ENCODE data around the gene HAUS7. TPM values are rescaled to one million over a fixed set of nuclear protein-coding genes. Genes with fewer than 3 reads are reported as not detected.

HAUS7 gene
- total and polyA plus RNA-seq, 2 of the 8 experiments (the other 6 are each of a cell fraction or from before 2014, with no cell fraction given) = 45.4 to 54.0 TPM

GRCh38 chrX:153421856-153422255 is 48.5 kb downstream of the HAUS7 start:
- Histone ChIP-seq H3K56ac (replicated peaks; ENCODE audit: insufficient read length, low read depth, low read length) (no peak overlapping the region), H2AK5ac (ENCODE audit: low read depth, low read length) (no peak overlapping the region), H2BK120ac (replicated peaks; ENCODE audit: low read depth, low read length) (no peak overlapping the region), H3K27ac (ENCODE audit: low read depth, low read length) (no peak overlapping the region), H3K4me1 (replicated peaks in 1 of 4; ENCODE audit: control insufficient read depth in 3 of 4, insufficient read depth in 4 of 4, low read length in 3 of 4) (0 out of 7 replicates have a peak, but pooled peaks cover 0 to 4% (median 1%) of the 10 kb centered on the region in 4 experiments), H2BK15ac (ENCODE audit: low read length) (no peak overlapping the region), H3K9me3 (ENCODE audit: insufficient read depth in 2 of 2, low read depth in 1 of 2, low read length in 1 of 2) (no peaks in the 10 kb centered on the region), H4K20me1 (replicated peaks in 1 of 2; ENCODE audit: control insufficient read depth in 1 of 2, insufficient read depth in 2 of 2, low read length in 2 of 2) (no peaks in the 10 kb centered on the region), H3K4ac (replicated peaks; ENCODE audit: insufficient read length, low read depth, low read length) (no peak overlapping the region), H3K79me2 (ENCODE audit: control insufficient read depth in 1 of 2, insufficient read depth in 2 of 2, low read length in 2 of 2) (no peaks in the 10 kb centered on the region), H4K91ac (replicated peaks; ENCODE audit: insufficient read length, low read length) (no peak overlapping the region), H3K4me3 (ENCODE audit: extremely low read depth in 1 of 4, insufficient read depth in 2 of 4, low read depth in 3 of 4, low read length in 4 of 4) (no peak overlapping the region), H3K4me2 (ENCODE audit: insufficient read depth in 1 of 2, low read depth in 2 of 2, low read length in 2 of 2) (no peak overlapping the region), H2BK5ac (ENCODE audit: low read depth, low read length) (no peak overlapping the region), H2AFZ (ENCODE audit: low read length) (no peak overlapping the region), H3K79me1 (ENCODE audit: low read depth, low read length) (no peaks in the 10 kb centered on the region), H4K8ac (ENCODE audit: extremely low read depth, insufficient read depth, low read length) (no peak overlapping the region), H2BK12ac (ENCODE audit: low read depth, low read length) (no peak overlapping the region), H3K23ac (ENCODE audit: insufficient read length) (no peak overlapping the region), H3K14ac (ENCODE audit: insufficient read length) (no peak overlapping the region), H3K36me3 (ENCODE audit: control insufficient read depth in 2 of 4, insufficient read depth in 4 of 4, low read length in 3 of 4) (no peaks in the 10 kb centered on the region), H2BK20ac (ENCODE audit: low read length) (no peak overlapping the region), H3K9ac (replicated peaks in 1 of 4; ENCODE audit: extremely low read depth in 1 of 4, low read depth in 3 of 4, low read length in 3 of 4) (no peak overlapping the region), H4K5ac (ENCODE audit: insufficient read length, low read depth, low read length) (no peak overlapping the region), H3K18ac (ENCODE audit: extremely low read depth, low read length) (no peak overlapping the region; the same call in 1 of the 2 replicates), H3K23me2 (ENCODE audit: low read depth, low read length) (no peaks in the 10 kb centered on the region), H3K27me3 (replicated peaks in 1 of 4; ENCODE audit: control insufficient read depth in 3 of 4, extremely low read depth in 1 of 4, insufficient read depth in 3 of 4, low read length in 3 of 4) (no peaks in the 10 kb centered on the region)
- FAIRE-seq (no peak), DNase-seq (ENCODE audit: low read depth in 1 of 2, low spot score in 2 of 2) (no peak)
- 94% methylated on average over 2 of the region's 18 CpGs; no CpG with 5 or more reads in 1 of the 2 experiments for WGBS, 2 experiments (ENCODE audit: extremely low coverage in 1 of 2, insufficient coverage in 1 of 2, insufficient read length in 1 of 2, insufficient replicate concordance in 2 of 2, low coverage in 1 of 2, low lambda C conversion rate in 2 of 2, missing lambda C conversion rate in 1 of 2)
- CTCF ChIA-PET (ENCODE audit: partially characterized antibody) = no interaction called here
- POLR2A ChIA-PET (ENCODE audit: partially characterized antibody) = no interaction called here
- TF ChIP-seq CEBPB (IDR thresholded peaks at IDR 0.05; ENCODE audit: low read depth, low read length) (no peak), HDAC6 (IDR thresholded peaks at IDR 0.05; ENCODE audit: low read depth, low read length) (no peak), CHD2 (IDR thresholded peaks at IDR 0.05; ENCODE audit: low read length) (no peak), CREB1 (IDR thresholded peaks at IDR 0.05) (no peak), BCL11A (IDR thresholded peaks at IDR 0.05; ENCODE audit: low read depth in 2 of 2, low read length in 2 of 2) (no peak), SIX5 (IDR thresholded peaks at IDR 0.05; ENCODE audit: low read depth, low read length) (no peak), KDM5A (IDR thresholded peaks at IDR 0.05; ENCODE audit: low read length) (no peak), TBP (IDR thresholded peaks at IDR 0.05; ENCODE audit: low read depth, low read length) (no peak), KDM1A (IDR thresholded peaks at IDR 0.05; ENCODE audit: borderline replicate concordance, low read length) (no peak), FOSL1 (IDR thresholded peaks at IDR 0.05; ENCODE audit: insufficient read depth, low read depth, low read length) (no peak), TCF12 (IDR thresholded peaks at IDR 0.05; ENCODE audit: low read depth, low read length) (no peak), SUZ12 (IDR thresholded peaks at IDR 0.05; ENCODE audit: low read length) (no peak), JUN (IDR thresholded peaks at IDR 0.05; ENCODE audit: low read depth, low read length) (no peak), RFX5 (IDR thresholded peaks at IDR 0.05; ENCODE audit: borderline replicate concordance, low read depth, low read length) (no peak)
- TF ChIP-seq, protein P1, sequence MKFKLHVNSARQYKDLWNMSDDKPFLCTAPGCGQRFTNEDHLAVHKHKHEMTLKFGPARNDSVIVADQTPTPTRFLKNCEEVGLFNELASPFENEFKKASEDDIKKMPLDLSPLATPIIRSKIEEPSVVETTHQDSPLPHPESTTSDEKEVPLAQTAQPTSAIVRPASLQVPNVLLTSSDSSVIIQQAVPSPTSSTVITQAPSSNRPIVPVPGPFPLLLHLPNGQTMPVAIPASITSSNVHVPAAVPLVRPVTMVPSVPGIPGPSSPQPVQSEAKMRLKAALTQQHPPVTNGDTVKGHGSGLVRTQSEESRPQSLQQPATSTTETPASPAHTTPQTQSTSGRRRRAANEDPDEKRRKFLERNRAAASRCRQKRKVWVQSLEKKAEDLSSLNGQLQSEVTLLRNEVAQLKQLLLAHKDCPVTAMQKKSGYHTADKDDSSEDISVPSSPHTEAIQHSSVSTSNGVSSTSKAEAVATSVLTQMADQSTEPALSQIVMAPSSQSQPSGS (IDR thresholded peaks at IDR 0.05; ENCODE audit: low read length) = no peak
